DMS53 treated with DMSO at 0.1 percent for 48 hours (cell line): ENCODE measurements around the gene RALGPS1.

Experiments
- DNase-seq: peaks from one replicate; lab custom pipeline; 2025; ENCODE audit not compliant: unreplicated experiment; lab: John Stamatoyannopoulos, UW

RALGPS1 gene

DNA sequence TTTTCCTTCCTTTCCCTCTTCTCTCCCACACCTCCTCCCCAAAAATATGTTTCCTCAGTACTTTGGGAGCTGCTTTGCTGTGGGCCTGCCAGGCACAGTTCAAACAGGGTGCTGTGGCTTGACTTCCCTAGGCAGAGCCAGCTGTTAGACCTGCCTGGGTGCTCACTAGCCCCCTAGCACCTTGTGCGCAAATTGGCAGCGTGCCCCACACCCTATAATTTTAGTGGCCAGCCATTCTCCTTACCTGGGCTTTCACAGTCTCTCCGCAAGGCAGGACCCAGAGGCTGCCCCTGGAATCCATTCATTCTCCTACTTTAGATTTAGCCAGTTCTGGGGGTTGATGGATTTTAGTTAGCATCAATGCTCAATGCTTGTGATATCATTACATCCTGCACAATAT, 135.6 kb downstream of the RALGPS1 start:
- no peak for DNase-seq

DNA sequence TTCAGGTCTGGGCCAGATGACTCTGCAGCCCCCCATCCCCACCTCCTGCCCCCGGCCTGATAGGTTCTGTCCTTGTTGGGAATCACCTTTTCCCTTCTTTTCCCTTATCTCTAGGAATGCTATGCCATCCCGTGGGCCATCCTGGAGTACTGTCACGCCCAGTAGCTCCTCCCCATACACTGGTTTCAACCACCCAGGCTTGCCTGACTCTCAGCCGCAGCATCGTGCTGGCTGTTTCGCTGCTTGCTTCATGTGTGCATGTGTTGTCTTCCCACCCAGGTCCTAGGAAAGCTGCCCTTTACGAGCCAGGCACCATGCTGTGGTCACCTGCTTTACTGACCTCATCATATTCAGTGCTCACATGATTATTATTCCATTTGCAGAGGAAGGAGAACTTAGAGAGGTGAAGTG, 136.0 kb downstream of the RALGPS1 start:
- DNase-seq = no peak

GRCh38 chr9:127051881-127052595, 137.5 kb downstream of the RALGPS1 start:
- DNase-seq = no peak

DNA sequence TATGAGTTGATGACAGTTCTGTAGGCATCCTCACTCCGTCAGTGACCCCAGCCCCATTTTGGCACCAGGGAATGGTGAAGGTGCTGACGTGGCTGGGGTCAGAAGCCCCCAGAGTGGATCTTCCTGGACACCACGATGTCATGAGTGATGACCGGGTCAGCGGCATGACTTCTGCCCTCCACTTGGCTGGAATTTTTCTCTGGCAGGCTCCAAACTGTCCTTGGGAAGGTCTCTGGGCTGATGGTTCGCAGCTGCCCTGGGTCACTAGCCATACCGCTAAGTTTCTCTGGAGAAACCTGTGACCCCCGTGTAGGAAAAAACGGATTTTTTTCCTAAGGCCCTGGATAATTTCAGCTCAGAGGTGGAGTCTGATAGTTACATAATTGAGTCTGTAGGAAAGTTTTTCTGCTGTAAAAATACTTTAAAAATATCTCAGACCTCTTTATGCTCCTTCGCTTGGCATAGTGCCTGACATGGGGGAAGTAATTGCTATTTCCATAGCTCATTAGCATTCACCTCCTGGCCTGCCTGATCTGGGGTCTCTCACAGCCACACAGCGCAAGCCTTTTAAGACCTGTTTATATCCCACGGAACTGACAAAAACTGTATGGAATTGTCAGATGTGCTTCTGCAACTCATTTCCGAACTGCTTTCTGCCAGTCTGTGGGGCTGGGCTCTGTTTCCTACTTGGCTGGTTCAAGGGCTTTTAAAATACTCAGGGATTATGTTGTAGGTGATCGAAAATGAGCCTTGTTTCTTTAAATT, 138.7 kb downstream of the RALGPS1 start:
- no peak for DNase-seq

DNA sequence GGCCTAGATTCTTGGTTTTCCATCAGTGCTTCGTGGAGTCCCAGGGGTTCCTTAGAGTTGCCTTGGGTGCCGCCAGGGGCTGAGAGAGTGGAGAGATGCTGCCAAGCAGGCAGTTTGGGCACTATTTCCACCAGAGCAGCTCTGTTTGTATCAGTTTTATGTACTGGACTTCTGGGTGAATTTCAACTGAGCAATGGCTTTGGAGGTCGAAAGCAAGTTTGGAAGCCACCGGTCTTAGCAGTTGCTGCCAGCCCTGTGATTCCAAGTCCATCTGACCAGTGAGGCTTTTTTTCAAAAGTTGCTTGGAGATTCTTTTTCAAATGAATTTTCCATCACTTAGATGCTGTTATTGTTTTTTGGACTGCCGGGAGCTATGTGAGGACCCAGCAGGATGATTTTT, 139.4 kb downstream of the RALGPS1 start:
- no peak for DNase-seq

- DNase-seq = no peak
Observed at GRCh38 chr9:127055745-127056402, 141.3 kb downstream of the RALGPS1 start.

GRCh38 chr9:127056446-127056845, 141.9 kb downstream of the RALGPS1 start:
- DNase-seq = no peak

DNA sequence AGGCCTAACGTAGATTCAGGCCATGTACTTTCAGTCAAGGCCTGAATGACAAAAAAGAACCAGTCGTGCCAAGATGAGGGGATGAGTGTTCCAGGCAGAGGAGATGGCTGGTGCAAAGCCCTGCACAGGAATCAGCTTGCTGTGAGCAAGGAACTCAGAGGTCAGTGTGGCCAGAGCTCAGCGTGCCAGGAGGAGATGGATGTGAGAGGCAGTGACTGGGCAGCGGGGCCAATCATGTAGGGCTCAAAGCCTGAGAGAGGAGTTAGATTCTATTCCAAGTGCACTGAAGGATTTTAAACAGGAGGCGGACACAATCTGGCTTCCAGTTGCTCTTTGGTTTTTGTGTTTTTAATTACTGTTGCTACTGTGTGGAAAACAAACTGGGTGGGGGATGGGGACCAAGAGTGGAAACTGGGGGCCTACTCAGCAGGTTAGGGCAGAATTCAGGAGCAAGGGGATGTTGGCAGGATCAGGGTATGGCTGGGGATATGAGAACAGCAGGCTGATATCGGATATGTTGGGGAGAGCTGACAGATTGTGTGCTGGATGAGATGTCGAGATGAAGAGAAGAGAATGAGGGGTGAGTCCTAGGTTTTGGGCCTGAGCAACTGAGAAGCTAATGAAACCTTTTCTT, 143.5 kb downstream of the RALGPS1 start:
- DNase-seq = no peak

DNA sequence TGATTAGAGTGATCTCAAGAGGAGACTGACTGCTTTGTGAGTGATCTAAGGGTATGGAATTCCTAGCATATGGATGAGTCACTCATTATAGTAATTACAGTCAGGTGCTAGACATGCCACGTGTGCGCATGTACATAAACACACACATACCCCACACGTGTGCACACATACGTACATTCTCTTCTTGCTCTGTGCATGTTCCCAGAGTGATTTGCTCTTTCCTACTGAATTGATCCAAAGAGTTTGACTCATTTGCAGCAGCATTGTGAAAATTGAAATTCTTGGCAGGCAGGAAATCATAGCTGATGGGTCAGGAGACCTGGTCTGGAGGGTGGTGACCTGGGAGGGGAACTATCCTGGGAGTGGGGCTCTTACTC, 144.1 kb downstream of the RALGPS1 start:
- no peak for DNase-seq

- no peak for DNase-seq
Observed at GRCh38 chr9:127059030-127059429, 144.4 kb downstream of the RALGPS1 start.

GRCh38 chr9:127059765-127060361, 145.3 kb downstream of the RALGPS1 start:
- DNase-seq = no peak

DNA sequence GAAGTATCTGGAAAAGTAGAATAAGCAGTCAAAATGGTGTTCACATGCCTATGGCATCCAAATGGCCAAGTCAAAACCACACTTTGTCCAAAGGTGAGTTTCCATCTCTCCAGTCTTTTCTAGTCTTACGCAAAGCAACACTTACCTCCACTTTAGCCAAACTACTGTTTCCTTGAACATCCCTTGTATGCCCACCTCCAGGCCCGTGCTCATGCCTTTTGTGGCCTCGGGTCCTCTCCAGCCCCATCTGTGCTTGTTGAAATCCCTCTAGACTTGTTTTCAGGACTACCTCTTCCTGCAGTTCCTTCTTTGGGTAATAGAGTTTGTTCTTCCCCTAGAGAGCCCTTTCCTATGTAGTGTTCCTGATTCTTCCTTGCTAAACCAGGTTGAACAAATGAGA, 146.8 kb downstream of the RALGPS1 start:
- DNase-seq = no peak

DNA sequence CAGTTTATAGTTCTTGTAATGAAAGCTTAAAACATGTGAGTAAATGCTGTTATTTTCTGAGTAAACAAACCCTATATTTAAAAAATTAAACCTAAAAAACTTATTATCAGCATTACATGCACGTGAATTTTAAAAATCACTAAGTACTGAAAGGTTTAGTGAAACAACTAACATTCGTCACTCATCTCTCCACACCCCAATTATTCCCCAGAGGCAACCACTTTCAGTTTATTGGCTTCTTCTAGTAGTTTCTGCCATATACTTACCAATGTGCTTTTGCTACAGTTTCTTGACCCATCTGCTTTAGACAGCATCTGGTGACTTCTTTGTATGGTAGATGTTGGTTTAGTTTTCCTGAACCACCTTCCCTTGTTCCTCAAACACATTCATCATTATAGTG, 149.8 kb downstream of the RALGPS1 start:
- no peak for DNase-seq

- no peak for DNase-seq
Observed at GRCh38 chr9:127065592-127065991, 151.0 kb downstream of the RALGPS1 start.

- DNase-seq = no peak
Observed at GRCh38 chr9:127066060-127066850, 151.7 kb downstream of the RALGPS1 start.

DNA sequence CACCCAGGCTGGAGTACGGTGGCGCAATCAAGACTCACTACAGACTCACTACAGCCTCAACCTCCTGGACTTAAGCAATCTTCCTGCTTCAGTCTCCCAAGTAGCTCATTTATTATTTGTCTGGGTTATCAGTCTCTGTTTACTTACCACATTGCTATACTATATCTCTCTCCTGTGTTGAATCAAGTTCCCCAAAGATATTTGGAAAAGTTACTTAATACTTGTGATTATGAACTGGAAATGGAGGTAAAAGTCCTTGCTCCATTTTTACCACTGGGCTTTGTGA, 152.2 kb downstream of the RALGPS1 start:
- no peak for DNase-seq

GRCh38 chr9:127067603-127068220, 153.1 kb downstream of the RALGPS1 start:
- DNase-seq = no peak

DNA sequence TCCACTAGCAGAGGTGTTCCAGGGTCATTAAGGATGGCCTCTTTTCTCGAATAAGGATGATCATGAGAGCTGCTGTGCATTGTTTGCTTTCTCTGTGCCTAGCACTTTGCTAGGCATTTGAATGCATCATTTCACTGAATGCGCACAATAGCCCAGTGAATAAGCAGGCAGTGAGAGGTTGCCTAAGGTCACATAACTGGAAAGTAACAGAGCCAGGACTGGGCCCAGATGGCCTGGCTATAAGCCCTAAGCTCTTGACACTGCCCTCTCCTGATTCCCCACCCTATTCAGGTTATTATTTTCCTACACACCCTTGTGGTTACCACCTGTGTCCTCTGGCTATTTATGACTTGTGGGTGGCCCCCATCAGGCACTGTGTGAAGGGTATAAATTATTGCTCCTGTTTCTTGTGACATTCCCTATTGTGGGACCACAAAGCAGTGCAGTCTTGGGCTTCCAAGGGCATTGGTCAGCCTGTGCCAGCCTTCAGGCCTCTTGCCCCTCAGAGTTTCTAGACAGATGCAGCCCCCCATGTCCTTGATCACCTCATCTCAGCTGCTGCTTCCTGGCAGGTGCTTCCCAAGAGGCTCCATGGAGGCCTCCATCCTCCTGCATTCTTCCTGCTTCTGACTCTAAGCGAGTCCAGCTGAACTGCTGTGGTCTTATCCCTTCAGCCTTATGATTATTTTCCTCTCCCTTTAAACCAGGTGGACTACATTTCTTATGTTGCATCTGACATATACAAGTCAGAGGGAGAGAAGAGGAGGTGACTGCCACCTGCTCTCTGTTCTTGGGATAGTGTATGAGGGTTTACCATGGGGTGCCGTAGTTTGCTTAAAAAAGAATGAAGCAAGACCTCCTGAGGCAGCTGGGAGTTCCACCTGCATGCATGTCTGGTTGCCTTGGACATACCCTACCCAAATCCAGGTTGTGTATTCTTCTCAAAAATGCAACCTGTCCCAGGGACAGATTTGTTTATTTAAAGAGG, 160.3 kb downstream of the RALGPS1 start:
- no peak for DNase-seq
